Heart left ventricle (tissue), 16 donors: ENCODE measurements around the gene TAF1B. TPM values are rescaled to one million over a fixed set of nuclear protein-coding genes. Genes with fewer than 3 reads are reported as not detected.

Source experiments
- ATAC-seq, 4 donors: fragments of 200-7000 bp; cut with Tn5 transposase; one replicate each; pipeline ENCODE4 v1.9.1; 2020 to 2022; ENCODE audit warnings: moderate library complexity in 4 of 4, mild to moderate bottlenecking in 3 of 4, moderate number of reproducible peaks in 1 of 4
- DNase-seq, 5 donors: peaks; one replicate each; pipeline ENCODE4 v3.0.0-alpha.2; 2020
- H3K27ac ChIP-seq, 12 donors: fragments of 200-600 bp; sonication (generic) in 4 of 12; one replicate each; pipeline versions ENCODE4 v1.5.0 to v1.8.0; 2016 to 2022; ENCODE audit warnings: mild to moderate bottlenecking in 2 of 12
- H3K27me3 ChIP-seq, 9 donors: fragments of 200-600 bp; sonication (generic) in 2 of 9; one replicate each; pipeline versions ENCODE4 v1.5.1 to v1.8.0; 2016 to 2022; ENCODE audit warnings: mild to moderate bottlenecking in 3 of 9
- H3K36me3 ChIP-seq, 9 donors: fragments of 200-600 bp; sonication (generic) in 2 of 9; one replicate each; pipeline versions ENCODE4 v1.5.0 to v1.8.0; 2018 to 2022; ENCODE audit warnings: mild to moderate bottlenecking in 2 of 9
- H3K4me1 ChIP-seq, 12 donors: fragments of 200-600 bp; sonication (generic) in 4 of 12; one replicate each; pipeline versions ENCODE4 v1.5.0 to v1.8.0; 2016 to 2022; ENCODE audit warnings: mild to moderate bottlenecking in 3 of 12
- H3K4me3 ChIP-seq, 12 donors: fragments of 200-600 bp; sonication (generic) in 4 of 12; one replicate each; pipeline versions ENCODE4 v1.5.0 to v1.8.0; 2017 to 2022; ENCODE audit warnings: mild to moderate bottlenecking in 9 of 12, moderate library complexity in 4 of 12
- H3K9me3 ChIP-seq, 12 donors: fragments of 200-600 bp; sonication (generic) in 4 of 12; one replicate each; pipeline versions ENCODE4 v1.5.0 to v1.8.0; 2016 to 2022; ENCODE audit warnings: mild to moderate bottlenecking in 1 of 12
- POLR2A ChIP-seq, 2 donors: fragments of 450-650 bp; IDR thresholded peaks; one replicate each; pipeline ENCODE4 v1.6.1; 2017; ENCODE audit warnings: antibody characterized with exemption in 2 of 2, mild to moderate bottlenecking in 2 of 2, moderate library complexity in 2 of 2
- WGBS, 4 donors: extraction: QIAGEN DNeasy Blood & Tissue Kit in 2 of 4; methylation state at CpG; one replicate each; pipeline versions ENCODE4 v1.1.5 to v1.1.7; 2013 to 2018; 5-methylcytosine and 5-hydroxymethylcytosine counted together
- intact Hi-C, 10 donors: fragments of 100-400 bp; cut with DNase I; formaldehyde crosslinking; loops; one replicate each; pipeline versions ENCODE4 v1.11.1 to v1.14.2; 2022
- polyA plus RNA-seq, 2 donors: library from polyadenylated mRNA; stranded (reverse); fragments of 200-250 nt; gene quantifications; one replicate each; pipeline ENCODE4 v1.2.3, GENCODE V29; 2013
- total RNA-seq, 9 donors: library from RNA; depleted of rRNA in 2 of 9; stranded (reverse); fragments of >200 nt in 2 of 9; fragmentation: NEBNext Ultra II Directional in 3 of 9; extraction: Animal tissue kit (Norgen Biotek cat#: 25700) in 3 of 9; gene quantifications; one replicate each; pipeline versions ENCODE4 v1.1.0 to v1.2.4, GENCODE V29; 2016 to 2023
- TF ChIP-seq, protein P1 (sequence below), 12 donors: fragments of 200-600 bp; sonication (generic) in 4 of 12; IDR thresholded peaks; one replicate each; pipeline versions ENCODE4 v1.5.0 to v1.8.0; 2018 to 2022; ENCODE audit warnings: antibody characterized with exemption in 12 of 12, mild to moderate bottlenecking in 5 of 12
- donor health status: ischemic (EF 13 %, LVEDD 7.1; RV severe dilation, severe dysfunction).
- donor health status: healthy with polysubstance abuse.
- donor health status: DM: no; HTN: yes; CAD: no.
- donor health status: DM: no; HTN: no; CAD: no.
- donor health status: ischemic (EF 25% LVEDD 6.9; RV normal size, moderate dysfunction).
- donor health status: ischemic (EF 25% LVEDD 5.7; RV mildly dilated, moderate dysfunction).
- donor health status: healthy.
- donor health status: DM: yes; HTN: yes; CAD: no.
- donor health status: ischemic (EF 35%, LVEDD 5.7; RV mildly dilated, moderate dysfunction).
- donor health status: nonischemic (EF 11% LVEDD 7.7; RV severe dilation, severe dysfunction).
- donor health status: DM: yes; HTN: yes; CAD: no.
- donor health status: PGD.
- donor health status: ischemic (EF 29% LVEDD 5.4; RV normal size, mild dysfunction).
- donor health status: nonischemic (EF 23%, LVEDD 6.1; RV moderate dilation, normal function).

The TAF1B gene
- total and polyA plus RNA-seq, 11 donors, result 1.1 to 13.9 (median 4.7) TPM

DNA sequence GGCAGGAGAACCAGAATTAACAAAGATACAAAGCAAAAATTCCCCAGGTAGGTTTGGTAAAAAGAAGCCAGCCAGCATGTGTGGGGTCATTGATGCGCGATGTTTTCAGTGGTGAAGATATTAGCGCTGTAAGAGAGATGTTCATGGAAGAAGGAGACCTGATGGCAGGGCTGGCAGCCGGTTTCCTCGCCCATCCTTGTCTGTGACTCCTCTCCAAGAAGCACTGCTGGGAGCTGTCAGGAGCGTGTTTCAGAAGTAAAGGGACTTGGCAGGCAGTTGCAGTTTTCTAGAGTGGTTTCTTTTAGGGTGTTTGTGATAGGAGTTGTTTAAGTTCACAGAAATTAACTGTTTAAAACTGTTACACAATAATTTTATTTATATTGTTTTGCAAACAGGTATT lies 24.6 kb downstream of the TAF1B start:
- ATAC-seq (no peak), DNase-seq (no peak)
- no peak for TF ChIP-seq POLR2A (IDR thresholded peaks at IDR 0.05)
- TF ChIP-seq, protein P1, sequence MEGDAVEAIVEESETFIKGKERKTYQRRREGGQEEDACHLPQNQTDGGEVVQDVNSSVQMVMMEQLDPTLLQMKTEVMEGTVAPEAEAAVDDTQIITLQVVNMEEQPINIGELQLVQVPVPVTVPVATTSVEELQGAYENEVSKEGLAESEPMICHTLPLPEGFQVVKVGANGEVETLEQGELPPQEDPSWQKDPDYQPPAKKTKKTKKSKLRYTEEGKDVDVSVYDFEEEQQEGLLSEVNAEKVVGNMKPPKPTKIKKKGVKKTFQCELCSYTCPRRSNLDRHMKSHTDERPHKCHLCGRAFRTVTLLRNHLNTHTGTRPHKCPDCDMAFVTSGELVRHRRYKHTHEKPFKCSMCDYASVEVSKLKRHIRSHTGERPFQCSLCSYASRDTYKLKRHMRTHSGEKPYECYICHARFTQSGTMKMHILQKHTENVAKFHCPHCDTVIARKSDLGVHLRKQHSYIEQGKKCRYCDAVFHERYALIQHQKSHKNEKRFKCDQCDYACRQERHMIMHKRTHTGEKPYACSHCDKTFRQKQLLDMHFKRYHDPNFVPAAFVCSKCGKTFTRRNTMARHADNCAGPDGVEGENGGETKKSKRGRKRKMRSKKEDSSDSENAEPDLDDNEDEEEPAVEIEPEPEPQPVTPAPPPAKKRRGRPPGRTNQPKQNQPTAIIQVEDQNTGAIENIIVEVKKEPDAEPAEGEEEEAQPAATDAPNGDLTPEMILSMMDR (IDR thresholded peaks at IDR 0.05), result no peak
- Histone ChIP-seq H3K4me3 (no peak overlapping the region), H3K27ac (no peak overlapping the region), H3K27me3 (no peaks in the 10 kb centered on the region), H3K36me3 (peaks cover 0 to 42% (median 20%) of the 10 kb centered on the region in 9 donors), H3K9me3 (no peaks in the 10 kb centered on the region), H3K4me1 (no peaks in the 10 kb centered on the region)
- 87 to 93% (median 92%) methylated on average over 6 of the region's 6 CpGs for WGBS, 4 donors
- intact Hi-C loops, result no loop called here

DNA sequence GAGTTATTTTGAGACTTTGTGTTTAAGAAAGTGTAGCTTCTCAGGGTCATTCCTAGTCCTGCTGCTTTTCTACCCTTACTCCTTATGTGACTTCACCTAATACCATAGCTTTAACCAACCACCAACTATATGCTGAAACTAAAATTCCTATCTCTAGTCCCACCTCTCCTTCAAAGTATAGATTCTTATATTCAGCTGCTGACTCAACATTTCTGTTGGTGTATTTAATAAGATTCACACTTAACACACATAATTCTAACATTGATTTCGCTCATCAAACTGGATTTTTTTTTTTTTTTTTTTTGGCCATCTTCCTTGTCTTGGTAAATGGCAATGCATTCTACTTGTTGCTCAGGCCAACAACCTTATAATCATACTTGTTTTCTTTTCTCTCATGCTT lies 30.1 kb downstream of the TAF1B start:
- no peak overlapping the region for H3K4me3 ChIP-seq
- 95 to 100% (median 100%) methylated on average over 1 of the region's 1 CpG for WGBS, 4 donors
- H3K4me1 ChIP-seq, result no peaks in the 10 kb centered on the region
- H3K27ac ChIP-seq, result no peak overlapping the region
- no peaks in the 10 kb centered on the region for H3K9me3 ChIP-seq
- intact Hi-C loops, result no loop called here
- no peak for TF ChIP-seq POLR2A (IDR thresholded peaks at IDR 0.05)
- peaks cover 0 to 87% (median 58%) of the 10 kb centered on the region in 9 donors for H3K36me3 ChIP-seq
- no peaks in the 10 kb centered on the region for H3K27me3 ChIP-seq
- ATAC-seq (no peak), DNase-seq (no peak)

DNA sequence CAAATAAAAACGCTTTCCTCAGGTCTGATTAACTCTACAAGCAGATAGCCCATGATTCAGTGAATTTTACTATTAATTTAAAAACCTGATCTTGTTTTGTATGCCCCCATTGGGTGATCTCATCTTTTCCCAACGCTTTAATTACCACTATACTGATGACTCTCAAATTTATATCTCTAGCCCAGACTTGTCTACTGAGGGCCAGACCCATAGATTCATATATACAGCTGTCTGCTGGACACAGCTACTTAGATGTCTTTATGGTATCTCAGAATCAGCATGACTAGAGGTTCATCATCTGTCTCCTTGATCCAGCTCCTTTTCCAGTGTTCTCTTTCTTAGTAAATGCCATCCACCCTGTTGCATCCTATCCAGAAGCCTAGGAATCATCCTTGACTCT lies 33.8 kb downstream of the TAF1B start:
- H3K27ac ChIP-seq, result no peak overlapping the region
- no peaks in the 10 kb centered on the region for H3K4me1 ChIP-seq
- no peak for TF ChIP-seq POLR2A (IDR thresholded peaks at IDR 0.05)
- TF ChIP-seq, protein P1 (IDR thresholded peaks at IDR 0.05), result no peak
- DNase-seq (no peak), ATAC-seq (no peak)
- no peaks in the 10 kb centered on the region for H3K9me3 ChIP-seq
- H3K27me3 ChIP-seq, result no peaks in the 10 kb centered on the region
- intact Hi-C loops, result no loop called here
- 47 to 99% (median 94%) methylated on average over 2 of the region's 2 CpGs for WGBS, 4 donors
- no peak overlapping the region for H3K4me3 ChIP-seq
- H3K36me3 ChIP-seq, result peaks cover 0 to 77% (median 48%) of the 10 kb centered on the region in 9 donors

DNA sequence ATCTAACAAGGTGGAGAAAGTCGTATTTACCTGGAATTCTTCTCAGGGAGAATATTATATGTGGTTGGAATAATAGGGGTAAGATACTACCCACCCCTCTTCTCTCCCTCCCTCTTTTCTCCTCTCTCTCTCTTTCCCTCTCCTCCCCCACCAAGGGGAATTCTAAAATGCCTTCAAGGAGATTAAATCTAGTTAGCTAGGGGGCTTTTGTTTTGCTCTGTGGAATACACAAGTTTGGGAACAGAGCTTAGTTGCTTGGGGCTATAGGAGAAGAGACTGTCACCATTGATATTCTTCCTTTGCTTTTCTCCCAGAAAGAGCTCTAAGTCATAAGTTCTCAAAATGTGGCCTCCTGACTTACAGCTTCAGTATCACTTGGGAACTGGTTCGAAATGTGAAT lies 34.5 kb downstream of the TAF1B start:
- no peak for ATAC-seq
- Histone ChIP-seq H3K4me3 (no peak overlapping the region), H3K27me3 (no peaks in the 10 kb centered on the region), H3K9me3 (no peaks in the 10 kb centered on the region), H3K27ac (no peak overlapping the region), H3K4me1 (no peaks in the 10 kb centered on the region), H3K36me3 (peaks cover 0 to 82% (median 48%) of the 10 kb centered on the region in 9 donors)
- intact Hi-C loops, result no loop called here
- DNase-seq, result no peak
- TF ChIP-seq, protein P1 (IDR thresholded peaks at IDR 0.05), result no peak
- no peak for TF ChIP-seq POLR2A (IDR thresholded peaks at IDR 0.05)
- WGBS, 4 donors, result 96 to 98% (median 98%) methylated on average over 2 of the region's 2 CpGs

DNA sequence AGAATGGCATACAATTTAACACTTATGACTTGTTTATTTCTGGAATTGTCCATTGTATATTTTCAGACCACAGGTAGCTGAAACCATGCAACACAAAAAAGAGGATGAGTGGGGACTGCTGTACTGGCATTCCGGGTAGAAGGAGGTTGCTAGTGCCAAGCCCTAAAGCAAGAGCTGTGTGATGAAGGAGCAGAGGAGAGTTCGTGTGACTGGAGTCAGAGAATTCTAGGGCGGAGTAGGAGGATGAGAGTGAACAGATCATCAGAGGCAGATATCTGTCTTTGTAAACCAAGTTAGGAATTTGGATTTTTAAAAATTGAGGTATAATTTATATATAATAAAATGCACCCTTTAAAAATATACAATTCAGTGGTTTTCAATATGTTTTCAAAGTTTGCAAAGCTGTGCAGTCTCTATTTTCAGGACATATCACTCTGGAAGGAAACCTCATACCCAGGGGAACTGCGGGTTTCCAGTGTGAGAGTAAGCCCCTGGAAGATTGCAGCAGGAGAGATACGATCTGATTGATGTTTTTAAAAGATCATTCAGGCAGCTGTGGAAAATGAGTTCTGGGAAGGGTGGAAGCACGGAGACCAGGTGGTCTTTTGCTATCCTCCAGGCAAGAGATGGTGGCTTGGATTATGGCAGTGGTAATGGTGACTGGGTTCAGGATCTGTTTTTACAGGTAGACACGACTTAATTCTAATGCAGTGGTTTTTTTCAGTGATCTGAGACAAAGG lies 36.4 kb downstream of the TAF1B start:
- H3K36me3 ChIP-seq, result peaks cover 0 to 81% (median 53%) of the 10 kb centered on the region in 9 donors
- 84 to 89% (median 85%) methylated on average over 7 of the region's 7 CpGs for WGBS, 4 donors
- intact Hi-C loops, result no loop called here

More for the DNA sequence above, 36.4 kb downstream of the TAF1B start:
- ATAC-seq, result no peak
- TF ChIP-seq POLR2A (IDR thresholded peaks at IDR 0.05), result no peak
- TF ChIP-seq, protein P1 (IDR thresholded peaks at IDR 0.05), result no peak
- H3K4me1 ChIP-seq, result no peaks in the 10 kb centered on the region
- DNase-seq, result no peak
- no peak overlapping the region for H3K4me3 ChIP-seq
- H3K27me3 ChIP-seq, result no peaks in the 10 kb centered on the region
- no peaks in the 10 kb centered on the region for H3K9me3 ChIP-seq
- H3K27ac ChIP-seq, result no peak overlapping the region
